Measurements from ENCODE around the gene NSL1.

DNA sequence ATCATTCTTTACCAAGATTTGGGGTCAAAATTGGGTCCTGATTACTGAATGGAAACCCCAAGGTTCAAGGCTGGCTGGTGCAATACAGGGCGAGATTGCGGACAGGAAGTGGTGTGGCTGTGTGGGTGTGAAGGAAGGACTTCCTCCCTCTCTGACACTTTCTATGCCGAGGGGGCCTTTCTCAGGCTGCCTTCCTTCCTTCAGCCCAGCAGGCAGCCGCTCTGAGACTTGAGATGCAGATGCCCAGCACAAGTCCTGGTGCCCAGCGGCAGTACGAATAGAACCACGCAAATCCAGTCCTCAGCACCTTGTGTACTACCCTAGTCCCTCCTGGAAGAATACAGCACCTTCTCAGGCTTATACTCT is 108.2 kb downstream of the NSL1 start:
- TF ChIP-seq, protein P1, sequence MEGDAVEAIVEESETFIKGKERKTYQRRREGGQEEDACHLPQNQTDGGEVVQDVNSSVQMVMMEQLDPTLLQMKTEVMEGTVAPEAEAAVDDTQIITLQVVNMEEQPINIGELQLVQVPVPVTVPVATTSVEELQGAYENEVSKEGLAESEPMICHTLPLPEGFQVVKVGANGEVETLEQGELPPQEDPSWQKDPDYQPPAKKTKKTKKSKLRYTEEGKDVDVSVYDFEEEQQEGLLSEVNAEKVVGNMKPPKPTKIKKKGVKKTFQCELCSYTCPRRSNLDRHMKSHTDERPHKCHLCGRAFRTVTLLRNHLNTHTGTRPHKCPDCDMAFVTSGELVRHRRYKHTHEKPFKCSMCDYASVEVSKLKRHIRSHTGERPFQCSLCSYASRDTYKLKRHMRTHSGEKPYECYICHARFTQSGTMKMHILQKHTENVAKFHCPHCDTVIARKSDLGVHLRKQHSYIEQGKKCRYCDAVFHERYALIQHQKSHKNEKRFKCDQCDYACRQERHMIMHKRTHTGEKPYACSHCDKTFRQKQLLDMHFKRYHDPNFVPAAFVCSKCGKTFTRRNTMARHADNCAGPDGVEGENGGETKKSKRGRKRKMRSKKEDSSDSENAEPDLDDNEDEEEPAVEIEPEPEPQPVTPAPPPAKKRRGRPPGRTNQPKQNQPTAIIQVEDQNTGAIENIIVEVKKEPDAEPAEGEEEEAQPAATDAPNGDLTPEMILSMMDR (IDR thresholded peaks at IDR 0.05) = no peak
- TF ChIP-seq POLR2AphosphoS5 (IDR thresholded peaks at IDR 0.05; ENCODE audit: insufficient read depth in 1 of 2, low read depth in 1 of 2) = no peak
- no peak for TF ChIP-seq POLR2A (IDR thresholded peaks at IDR 0.05)
